Choroid plexus epithelial cell (primary cell): ENCODE results near the gene SPDYC.

Experiments
- DNase-seq: peaks from one replicate; pipeline ENCODE4 v3.0.0-alpha.2; 2010; ENCODE audit warnings: low read depth
- H3K4me3 ChIP-seq: 2 replicates; pipeline ENCODE4 v1.5.1; 2011; ENCODE audit warnings: low read depth, mild to moderate bottlenecking, control low read depth, low read length, moderate library complexity
- TF ChIP-seq, protein P1 (sequence below): conservative IDR thresholded peaks from 2 replicates; pipeline ENCODE4 v1.5.1; 2011; ENCODE audit warnings: low read depth, mild to moderate bottlenecking, control low read depth, inconsistent platforms, low read length, moderate library complexity

SPDYC gene

GRCh38 chr11:65180877-65181568 is 11.0 kb downstream of the SPDYC start:
- peak; percentile 55 for DNase-seq
- peak overlapping the region; percentile 87 for H3K4me3 ChIP-seq
- TF ChIP-seq, protein P1, sequence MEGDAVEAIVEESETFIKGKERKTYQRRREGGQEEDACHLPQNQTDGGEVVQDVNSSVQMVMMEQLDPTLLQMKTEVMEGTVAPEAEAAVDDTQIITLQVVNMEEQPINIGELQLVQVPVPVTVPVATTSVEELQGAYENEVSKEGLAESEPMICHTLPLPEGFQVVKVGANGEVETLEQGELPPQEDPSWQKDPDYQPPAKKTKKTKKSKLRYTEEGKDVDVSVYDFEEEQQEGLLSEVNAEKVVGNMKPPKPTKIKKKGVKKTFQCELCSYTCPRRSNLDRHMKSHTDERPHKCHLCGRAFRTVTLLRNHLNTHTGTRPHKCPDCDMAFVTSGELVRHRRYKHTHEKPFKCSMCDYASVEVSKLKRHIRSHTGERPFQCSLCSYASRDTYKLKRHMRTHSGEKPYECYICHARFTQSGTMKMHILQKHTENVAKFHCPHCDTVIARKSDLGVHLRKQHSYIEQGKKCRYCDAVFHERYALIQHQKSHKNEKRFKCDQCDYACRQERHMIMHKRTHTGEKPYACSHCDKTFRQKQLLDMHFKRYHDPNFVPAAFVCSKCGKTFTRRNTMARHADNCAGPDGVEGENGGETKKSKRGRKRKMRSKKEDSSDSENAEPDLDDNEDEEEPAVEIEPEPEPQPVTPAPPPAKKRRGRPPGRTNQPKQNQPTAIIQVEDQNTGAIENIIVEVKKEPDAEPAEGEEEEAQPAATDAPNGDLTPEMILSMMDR: peak; percentile 49

- peak within 1 kb of the TSS; percentile 87 for H3K4me3 ChIP-seq
- DNase-seq: peak; percentile 75
- TF ChIP-seq, protein P1: no peak
Observed at GRCh38 chr11:65181569-65182257, 11.7 kb downstream of the SPDYC start, which contains the start of gene CAPN1. TSS of gene CAPN1 (plus strand) at chr11:65181928. CDS start at chr11:65182702, 774 bp downstream.

GRCh38 chr11:65182258-65183170 is 12.5 kb downstream of the SPDYC start:
- DNase-seq: peak; percentile 20
- H3K4me3 ChIP-seq: peak overlapping the region; percentile 87
- TF ChIP-seq, protein P1: no peak

- DNase-seq: no peak
- peak overlapping the region; percentile 87 for H3K4me3 ChIP-seq
- TF ChIP-seq, protein P1: no peak
Observed at GRCh38 chr11:65183201-65183891, 13.3 kb downstream of the SPDYC start.

GRCh38 chr11:65184146-65184545 is 14.1 kb downstream of the SPDYC start:
- TF ChIP-seq, protein P1: no peak
- no peak overlapping the region for H3K4me3 ChIP-seq
- no peak for DNase-seq

DNA sequence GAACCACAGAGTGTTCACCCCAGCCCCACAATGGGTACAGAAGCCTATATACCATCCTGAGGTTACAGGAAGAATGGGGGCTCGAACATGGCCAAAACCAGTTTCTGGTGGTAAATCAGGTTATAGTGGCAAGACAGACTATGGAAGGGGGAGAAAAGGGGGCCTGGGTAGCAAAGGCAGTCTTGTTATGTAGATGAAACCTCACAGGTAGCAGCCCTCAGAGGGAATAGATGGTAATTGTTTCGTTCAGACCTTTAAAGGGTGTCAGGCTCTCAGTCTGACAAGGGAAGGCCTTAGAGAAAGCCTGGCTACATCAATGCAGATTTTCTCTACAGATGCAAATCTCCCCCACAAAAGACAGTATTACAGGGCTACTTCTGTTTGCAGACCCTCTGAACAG is 15.1 kb downstream of the SPDYC start:
- no peak overlapping the region for H3K4me3 ChIP-seq

More for the DNA sequence above, 15.1 kb downstream of the SPDYC start:
- DNase-seq: no peak
- TF ChIP-seq, protein P1: no peak
